Superior temporal gyrus (tissue), 1 donor: ENCODE results near the gene GAL3ST3.
"Not testable (repeated sequence)": the region's sequence is repeated elsewhere in the genome, so short reads cannot be mapped to it uniquely, and the experiment has no call there.

Source experiments
- DNase-seq: peaks from one replicate; pipeline ENCODE4 v3.0.0-alpha.2; 2016; ENCODE audit errors: extremely low spot score

The GAL3ST3 gene, protein sequence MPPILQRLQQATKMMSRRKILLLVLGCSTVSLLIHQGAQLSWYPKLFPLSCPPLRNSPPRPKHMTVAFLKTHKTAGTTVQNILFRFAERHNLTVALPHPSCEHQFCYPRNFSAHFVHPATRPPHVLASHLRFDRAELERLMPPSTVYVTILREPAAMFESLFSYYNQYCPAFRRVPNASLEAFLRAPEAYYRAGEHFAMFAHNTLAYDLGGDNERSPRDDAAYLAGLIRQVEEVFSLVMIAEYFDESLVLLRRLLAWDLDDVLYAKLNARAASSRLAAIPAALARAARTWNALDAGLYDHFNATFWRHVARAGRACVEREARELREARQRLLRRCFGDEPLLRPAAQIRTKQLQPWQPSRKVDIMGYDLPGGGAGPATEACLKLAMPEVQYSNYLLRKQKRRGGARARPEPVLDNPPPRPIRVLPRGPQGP

DNA sequence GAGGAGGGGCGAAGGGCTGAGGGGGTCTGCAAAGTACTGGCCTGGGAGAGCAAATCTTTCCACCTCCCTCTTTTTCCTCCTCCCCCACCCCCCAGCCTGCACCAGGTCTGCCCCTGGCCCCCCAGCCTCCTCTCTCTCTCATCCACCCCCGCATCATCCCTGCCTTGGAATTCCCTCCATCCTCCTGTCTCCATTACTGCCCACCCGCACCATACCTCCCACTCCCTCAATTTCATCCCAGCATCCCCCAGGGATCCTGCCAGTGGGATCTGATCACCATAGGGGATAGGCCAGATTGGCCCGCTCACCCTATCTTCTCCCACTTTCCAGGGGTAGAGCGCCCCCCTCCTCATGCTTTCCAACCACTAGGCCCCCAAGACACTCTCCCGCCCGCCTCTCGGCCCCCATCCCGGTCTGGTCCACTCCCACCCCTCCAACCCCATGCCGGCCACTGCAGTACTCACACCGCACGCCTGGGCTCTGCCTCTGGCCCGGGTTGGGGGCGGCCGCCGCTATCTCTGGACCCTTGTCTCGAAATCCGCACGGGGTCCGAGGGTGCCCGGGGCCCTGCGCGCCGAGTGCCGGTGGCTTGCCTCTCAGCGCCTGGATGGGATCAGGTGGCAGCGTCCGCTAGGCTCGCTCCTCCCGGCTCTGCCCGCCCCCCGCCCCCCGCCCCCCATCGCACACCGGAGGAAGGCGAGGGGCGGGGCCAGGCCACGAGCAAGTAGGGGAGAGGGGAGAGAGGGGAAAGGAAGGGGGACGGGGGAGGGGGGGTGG, at the start of gene GAL3ST3:
Gene GAL3ST3, minus strand, starts transcription at position 615 of the 777 bp plus-strand sequence. CDS start 3,746 bp downstream, outside the sequence.
- DNase-seq, result no peak

DNA sequence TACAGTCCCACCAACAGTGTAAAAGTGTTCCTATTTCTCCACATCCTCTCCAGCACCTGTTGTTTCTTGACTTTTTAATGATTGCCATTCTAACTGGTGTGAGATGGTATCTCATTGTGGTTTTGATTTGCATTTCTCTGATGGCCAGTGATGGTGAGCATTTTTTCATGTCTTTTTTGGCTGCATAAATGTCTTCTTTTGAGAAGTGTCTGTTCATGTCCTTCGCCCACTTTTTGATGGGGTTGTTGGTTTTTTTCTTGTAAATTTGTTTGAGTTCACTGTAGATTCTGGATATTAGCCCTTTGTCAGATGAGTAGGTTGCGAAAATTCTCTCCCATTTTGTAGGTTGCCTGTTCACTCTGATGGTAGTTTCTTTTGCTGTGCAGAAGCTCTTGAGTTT, 43.2 kb upstream of the GAL3ST3 start:
- not testable (repeated sequence) for DNase-seq

DNA sequence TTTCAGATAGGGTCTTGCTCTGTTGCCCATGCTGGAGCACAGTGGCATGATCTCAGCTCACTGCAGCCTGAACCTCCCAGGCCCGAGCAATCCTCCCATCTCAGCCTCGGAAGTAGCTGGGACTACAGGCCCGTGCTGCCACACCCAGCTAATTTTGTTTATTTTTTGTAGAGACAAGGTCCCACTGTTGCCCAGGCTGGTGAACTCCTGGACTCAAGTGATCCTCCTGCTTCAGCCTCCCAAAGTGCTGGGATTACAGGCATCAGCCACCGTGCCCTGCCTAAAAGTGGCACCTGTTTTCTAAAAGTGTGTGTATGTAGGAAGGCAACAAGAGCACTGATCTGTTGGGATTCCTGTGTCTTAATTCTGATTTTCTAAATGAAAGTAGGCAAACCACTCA, 41.3 kb upstream of the GAL3ST3 start:
- no peak for DNase-seq

- DNase-seq, result no peak
Measured at GRCh38 chr11:66089067-66089466, 40.1 kb upstream of the GAL3ST3 start.

DNA sequence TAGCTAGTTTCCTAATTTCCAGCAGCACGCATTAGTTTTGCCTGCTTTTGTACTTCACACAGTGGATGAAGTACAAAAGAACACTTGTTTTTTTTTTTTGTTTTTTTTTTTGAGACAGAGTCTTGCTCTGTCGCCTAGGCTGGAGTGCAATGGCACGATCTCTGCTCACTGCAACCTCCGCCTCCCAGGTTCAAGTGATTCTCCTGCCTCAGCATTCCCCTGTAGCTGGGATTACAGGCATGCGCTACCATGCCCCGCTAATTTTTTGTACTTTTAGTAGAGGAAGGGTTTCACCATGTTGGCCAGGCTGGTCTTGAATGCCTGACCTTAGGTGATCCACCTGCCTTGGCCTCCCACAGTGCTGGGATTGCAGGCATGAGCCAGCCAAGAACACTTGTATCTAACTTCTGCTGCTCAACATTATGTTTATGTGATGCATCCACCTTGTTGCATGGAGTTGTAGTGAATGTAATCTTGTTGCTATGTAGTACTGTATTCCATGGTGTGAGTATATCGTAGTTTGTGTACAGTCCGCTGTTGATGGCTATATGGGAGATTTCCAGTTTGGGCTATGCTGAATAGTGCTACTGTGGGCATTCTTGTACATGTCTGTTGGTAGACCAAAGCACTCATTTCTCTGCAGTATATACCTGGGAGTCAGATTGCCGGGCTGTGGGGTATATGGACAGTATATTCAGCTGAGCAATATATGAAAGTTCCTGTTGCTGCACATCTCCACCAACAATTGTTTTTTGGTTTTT, 38.4 kb upstream of the GAL3ST3 start:
- no peak for DNase-seq

DNA sequence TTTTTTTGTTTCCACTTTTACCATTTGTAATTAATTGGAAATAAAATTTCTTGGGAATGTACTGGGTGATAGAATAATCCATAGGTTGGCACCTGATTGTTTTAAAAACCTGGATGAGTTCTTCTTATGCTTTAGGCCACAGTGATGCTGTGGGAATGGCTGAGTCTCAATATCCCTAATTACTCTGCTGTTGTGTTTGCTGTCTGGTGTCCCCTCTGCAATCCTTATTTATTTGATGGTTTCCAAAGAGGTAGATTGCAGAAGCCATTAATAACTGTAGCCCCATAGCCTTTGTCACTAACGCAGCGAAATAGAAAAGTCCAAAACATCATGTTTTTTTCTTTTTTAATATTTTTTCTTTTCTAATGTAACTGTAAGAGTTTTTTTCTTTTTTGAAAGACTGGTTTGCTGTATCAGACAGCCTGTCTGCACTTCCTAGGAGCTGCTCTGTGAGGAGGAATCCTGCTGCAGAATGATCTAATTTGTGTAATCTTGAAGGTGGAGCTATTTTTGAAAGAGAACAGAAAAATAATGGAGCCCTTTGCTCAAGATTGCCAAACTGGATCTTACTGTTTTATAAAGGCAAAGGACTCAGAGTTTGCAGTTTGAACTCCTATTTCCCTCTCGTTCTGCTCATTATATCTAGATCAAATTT, 36.0 kb upstream of the GAL3ST3 start:
- no peak for DNase-seq

DNA sequence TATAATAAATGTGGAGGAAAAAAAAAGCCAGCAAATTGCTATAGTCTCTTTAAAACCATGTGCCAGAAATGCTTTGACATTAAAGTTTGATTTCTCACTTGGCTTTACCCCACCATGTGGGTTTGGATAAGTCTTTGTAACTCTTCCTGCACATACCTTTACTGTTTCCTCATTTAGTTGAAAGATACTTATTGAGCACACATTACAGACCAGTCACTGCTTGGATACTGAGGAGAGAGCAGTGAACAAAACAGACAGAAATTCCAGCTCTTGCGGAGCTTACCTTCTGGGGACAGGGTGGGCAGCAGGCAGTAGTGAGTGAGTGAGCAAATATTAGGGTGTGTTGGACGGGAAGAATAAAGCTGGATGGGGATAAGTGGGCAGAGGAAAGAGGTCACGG, 34.8 kb upstream of the GAL3ST3 start:
- DNase-seq, result no peak

GRCh38 chr11:66082946-66083698, 34.2 kb upstream of the GAL3ST3 start:
- DNase-seq, result no peak

- no peak for DNase-seq
Measured at GRCh38 chr11:66081505-66081904, 32.5 kb upstream of the GAL3ST3 start.

DNA sequence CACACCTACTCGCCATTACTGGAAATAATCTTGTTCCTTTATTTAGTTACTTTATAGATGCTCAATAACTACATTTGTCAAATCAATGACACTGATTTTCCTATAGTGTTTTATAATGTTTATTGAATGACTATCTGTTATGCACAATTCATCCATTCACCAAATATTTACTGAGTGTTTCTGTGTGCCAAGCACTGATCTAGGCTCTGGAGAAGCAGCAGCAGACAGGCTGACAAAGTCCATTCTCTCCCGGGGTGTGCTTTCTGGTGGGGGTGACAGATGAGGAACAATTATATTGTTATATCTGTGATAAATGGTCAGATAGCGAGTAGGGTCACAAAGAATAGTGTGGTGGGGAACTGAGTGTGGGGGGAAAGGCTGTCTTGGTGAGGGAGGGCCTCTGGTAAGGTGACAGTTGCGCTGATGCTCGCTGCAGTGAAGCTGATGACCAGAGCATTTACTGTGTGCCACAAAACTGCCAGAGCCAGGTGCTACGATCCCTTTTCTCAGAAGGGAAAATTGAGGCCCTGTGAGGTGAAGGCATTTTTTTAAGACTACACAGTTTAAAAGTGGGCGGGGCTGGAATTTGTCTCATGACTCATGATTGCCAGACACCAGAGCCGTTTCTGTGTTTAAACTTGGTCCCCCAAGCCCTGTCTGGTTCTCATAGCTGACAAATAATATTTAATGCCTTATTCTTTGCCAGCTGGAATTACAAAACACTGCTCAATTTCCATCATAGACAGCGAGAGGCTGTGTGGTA, 31.3 kb upstream of the GAL3ST3 start:
- DNase-seq, result no peak

GRCh38 chr11:66078949-66079348, 30.0 kb upstream of the GAL3ST3 start:
- not testable (repeated sequence) for DNase-seq

GRCh38 chr11:66077927-66078326, 29.0 kb upstream of the GAL3ST3 start:
- no peak for DNase-seq

GRCh38 chr11:66076561-66076960, 27.6 kb upstream of the GAL3ST3 start:
- DNase-seq, result no peak

DNA sequence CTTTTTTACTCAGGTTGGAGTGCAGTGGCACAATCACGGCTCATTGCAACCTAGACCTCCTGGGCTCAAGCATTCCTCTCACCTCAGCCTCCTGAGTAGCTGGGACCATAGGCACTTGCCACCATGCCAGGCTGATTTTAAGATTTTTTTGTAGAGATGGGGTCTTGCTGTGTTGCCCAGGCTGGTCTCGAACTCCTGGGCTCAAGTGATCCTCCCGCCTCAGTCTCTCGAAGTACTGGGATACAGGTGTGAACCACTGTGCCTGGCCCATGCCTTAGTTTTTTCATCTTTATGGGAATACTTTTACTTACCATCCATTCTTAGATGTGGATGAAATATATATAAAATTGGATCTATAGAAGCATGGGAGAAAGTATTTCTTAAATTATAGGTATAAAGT, 26.3 kb upstream of the GAL3ST3 start:
- DNase-seq, result no peak

DNA sequence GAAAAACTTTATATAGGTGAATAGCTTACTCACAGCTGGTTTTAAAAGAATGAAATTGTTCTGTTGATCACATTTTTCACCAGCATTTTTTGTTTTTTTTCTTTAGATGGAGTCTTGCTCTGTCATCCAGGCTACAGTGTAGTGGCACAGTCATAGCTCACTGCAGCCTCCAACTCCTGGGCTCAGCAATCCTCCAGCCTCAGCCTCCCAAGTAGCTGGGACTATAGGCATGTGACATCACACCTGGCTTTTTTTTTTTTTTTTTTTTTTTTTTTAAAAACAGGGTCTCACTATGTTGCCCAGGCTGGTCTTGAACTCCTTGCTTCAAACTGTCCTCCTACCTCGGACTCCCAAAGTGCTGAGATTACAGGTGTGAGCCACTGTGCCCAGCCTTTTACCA, 24.7 kb upstream of the GAL3ST3 start:
- DNase-seq, result no peak

DNA sequence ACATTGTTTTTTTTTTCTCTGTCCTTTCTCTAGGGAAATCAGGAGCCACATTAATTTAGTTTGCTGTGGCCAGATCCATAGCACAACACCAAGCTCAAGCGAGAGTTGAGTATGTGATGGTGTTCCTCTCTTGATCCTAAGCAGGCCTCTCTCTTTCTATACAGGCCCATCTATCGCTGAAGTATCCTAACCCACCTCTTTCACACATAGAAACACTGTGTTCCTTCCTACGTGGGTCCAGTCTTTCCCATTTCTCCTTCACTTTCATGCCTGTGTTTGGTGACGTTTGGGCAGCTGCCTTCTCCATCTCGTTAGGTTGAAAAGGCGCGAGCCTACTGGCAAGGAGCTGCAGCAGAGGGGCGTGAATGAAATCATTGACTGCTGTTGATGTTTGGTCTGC, 23.6 kb upstream of the GAL3ST3 start:
- no peak for DNase-seq

GRCh38 chr11:66072081-66072480, 23.1 kb upstream of the GAL3ST3 start:
- DNase-seq, result no peak

- no peak for DNase-seq
Measured at GRCh38 chr11:66071381-66071801, 22.4 kb upstream of the GAL3ST3 start.

GRCh38 chr11:66070604-66071380, 21.8 kb upstream of the GAL3ST3 start:
- DNase-seq, result no peak
